ENCODE measurements around the gene RERE.

DNA sequence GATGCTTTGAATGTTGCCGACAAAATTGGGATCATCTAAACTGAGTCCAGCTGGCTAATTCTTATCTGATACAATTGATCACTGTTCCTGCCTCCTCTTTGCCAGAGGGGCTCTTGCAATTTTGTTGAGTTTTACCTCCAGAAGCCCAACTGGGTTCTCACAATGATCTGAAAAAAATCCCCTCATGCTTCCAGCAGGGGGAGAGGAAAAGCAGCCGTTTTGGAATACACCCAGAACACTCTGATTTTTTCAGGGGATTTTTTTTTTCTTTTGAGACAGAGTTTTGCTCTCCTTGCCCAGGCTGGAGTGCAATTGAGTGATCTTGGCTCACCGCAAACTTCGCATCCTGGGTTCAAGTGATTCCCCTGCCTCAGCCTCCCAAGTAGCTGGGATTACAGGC lies 13.9 kb upstream of the RERE start:
- TF ChIP-seq, protein P1, sequence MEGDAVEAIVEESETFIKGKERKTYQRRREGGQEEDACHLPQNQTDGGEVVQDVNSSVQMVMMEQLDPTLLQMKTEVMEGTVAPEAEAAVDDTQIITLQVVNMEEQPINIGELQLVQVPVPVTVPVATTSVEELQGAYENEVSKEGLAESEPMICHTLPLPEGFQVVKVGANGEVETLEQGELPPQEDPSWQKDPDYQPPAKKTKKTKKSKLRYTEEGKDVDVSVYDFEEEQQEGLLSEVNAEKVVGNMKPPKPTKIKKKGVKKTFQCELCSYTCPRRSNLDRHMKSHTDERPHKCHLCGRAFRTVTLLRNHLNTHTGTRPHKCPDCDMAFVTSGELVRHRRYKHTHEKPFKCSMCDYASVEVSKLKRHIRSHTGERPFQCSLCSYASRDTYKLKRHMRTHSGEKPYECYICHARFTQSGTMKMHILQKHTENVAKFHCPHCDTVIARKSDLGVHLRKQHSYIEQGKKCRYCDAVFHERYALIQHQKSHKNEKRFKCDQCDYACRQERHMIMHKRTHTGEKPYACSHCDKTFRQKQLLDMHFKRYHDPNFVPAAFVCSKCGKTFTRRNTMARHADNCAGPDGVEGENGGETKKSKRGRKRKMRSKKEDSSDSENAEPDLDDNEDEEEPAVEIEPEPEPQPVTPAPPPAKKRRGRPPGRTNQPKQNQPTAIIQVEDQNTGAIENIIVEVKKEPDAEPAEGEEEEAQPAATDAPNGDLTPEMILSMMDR (IDR thresholded peaks at IDR 0.05; ENCODE audit: insufficient read depth, low read depth, low read length): peak; percentile 47
- no peak for TF ChIP-seq EZH2 (IDR thresholded peaks at IDR 0.05; ENCODE audit: insufficient read depth, low read length)
